GM18505 (cell line): ENCODE data around the gene FKBP4.
A peak's percentile ranks its signal among the peaks of the same experiment; 100 is the strongest.

Experiments
- ATAC-seq: cut with Tn5 transposase; IDR thresholded peaks from one replicate; pipeline ENCODE4 v1.9.1; 2021; ENCODE audit not compliant: unreplicated experiment
- POLR2A ChIP-seq: IDR thresholded peaks from 4 replicates; pipeline ENCODE4 v1.6.1; 2011; ENCODE audit warnings: borderline replicate concordance; ENCODE audit not compliant: insufficient read depth, insufficient read length; ENCODE audit errors: extremely low read depth

FKBP4 gene, protein sequence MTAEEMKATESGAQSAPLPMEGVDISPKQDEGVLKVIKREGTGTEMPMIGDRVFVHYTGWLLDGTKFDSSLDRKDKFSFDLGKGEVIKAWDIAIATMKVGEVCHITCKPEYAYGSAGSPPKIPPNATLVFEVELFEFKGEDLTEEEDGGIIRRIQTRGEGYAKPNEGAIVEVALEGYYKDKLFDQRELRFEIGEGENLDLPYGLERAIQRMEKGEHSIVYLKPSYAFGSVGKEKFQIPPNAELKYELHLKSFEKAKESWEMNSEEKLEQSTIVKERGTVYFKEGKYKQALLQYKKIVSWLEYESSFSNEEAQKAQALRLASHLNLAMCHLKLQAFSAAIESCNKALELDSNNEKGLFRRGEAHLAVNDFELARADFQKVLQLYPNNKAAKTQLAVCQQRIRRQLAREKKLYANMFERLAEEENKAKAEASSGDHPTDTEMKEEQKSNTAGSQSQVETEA

DNA sequence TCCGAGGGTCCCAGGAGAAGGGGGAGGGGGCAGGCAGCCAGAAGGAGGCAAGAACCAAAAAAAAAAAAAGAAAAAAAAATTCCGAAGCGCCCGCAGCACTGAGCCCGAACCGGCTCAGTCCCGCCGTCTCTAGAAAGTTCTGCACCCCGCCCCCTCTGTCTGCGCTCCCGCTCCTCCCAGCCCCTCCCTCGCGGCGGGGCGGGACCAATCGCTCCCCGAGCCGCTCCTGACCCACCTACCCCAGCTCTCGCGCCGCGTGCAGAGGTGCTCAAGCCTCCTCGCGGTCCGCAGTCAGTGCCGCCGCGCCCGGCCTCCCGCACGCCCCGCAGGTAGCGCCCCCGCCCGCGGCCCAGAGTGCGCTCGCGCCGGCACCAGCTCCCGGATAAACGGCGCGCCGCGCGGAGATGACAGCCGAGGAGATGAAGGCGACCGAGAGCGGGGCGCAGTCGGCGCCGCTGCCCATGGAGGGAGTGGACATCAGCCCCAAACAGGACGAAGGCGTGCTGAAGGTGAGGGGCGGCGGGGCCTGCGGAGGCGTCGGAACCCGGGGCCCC lies at the start of gene FKBP4:
Gene FKBP4, plus strand, starts transcription at position 235 of the 554 bp plus-strand sequence. Its CDS starts 170 bp downstream, at position 405.
- peak; percentile 63 for TF ChIP-seq POLR2A
- peak; percentile 75 for ATAC-seq

DNA sequence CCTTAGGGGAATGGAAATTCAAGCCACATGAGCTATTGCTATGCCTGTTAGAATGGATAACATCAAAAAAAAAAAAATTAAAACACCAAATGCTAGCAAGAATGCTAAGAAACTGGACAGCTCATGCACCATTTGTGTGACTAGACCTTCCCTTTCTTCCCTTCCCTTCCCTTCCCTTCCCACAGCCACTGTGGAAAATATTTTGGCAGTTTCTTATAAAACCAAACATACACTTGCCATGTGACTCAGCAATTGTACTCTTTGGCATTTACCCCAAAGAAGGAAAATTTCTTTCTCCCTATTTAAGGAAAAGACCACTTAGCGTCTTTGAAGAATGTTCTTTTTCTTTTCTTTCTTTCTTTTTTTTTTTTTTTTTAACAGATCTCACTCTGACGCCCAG lies 49.1 kb upstream of the FKBP4 start:
- ATAC-seq: no peak
- TF ChIP-seq POLR2A: no peak

DNA sequence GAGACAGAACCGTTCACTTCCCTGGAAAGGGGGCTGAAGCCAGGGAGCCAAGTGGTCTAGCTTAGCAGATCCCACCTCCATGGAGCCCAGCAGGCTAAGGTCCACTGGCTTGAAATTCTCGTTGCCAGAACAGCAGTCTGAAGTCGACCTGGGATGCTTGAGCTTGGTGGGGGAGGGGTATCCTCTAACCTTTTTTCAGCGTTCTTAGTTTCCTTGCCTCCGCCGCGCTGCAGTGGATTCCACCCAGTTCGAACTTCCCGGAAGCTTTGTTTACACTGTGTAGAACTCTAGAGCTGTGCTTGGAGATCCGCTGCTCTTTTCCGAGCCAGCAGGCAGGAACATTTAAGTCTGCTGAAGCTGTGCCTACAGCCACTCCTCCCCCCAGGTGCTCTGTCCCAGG lies 45.2 kb upstream of the FKBP4 start:
- ATAC-seq: no peak
- no peak for TF ChIP-seq POLR2A

DNA sequence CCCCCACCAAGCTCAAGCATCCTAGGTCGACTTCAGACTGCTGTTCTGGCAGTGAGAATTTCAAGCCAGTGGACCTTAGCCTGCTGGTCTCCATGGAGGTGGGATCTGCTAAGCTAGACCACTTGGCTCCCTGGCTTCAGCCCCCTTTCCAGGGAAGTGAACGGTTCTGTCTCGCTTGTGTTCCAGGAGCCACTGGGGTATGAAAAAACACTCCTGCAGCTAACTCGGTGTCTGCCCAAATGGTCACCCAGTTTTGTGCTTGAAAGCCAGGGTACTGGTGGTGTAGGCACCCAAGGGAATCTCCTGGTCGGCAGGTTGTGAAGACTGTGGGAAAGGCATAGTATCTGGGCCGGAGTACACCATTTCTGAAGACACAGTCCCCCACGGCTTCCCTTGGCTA lies 44.6 kb upstream of the FKBP4 start:
- no peak for TF ChIP-seq POLR2A

DNA sequence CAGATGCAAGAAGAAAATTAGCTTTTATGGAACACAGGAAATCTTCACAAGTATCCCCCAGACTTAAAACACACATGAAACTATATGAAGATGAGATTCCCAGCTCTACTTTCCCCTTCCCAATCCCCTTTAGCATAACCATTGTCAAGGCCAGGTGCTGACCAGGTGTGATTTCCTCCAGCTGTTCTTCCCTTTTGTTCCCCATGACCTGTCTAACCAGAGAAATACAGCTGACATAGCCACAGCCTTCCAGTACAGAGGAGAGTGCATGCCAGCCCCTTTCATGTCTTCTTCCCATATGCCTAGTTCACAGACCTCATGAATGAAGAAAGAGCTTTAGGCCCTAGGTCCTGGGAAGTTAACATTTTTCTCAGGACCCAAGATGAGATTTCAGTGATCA lies 43.5 kb upstream of the FKBP4 start:
- ATAC-seq: no peak
- TF ChIP-seq POLR2A: no peak

More for the DNA sequence above, 44.6 kb upstream of the FKBP4 start:
- ATAC-seq: no peak

DNA sequence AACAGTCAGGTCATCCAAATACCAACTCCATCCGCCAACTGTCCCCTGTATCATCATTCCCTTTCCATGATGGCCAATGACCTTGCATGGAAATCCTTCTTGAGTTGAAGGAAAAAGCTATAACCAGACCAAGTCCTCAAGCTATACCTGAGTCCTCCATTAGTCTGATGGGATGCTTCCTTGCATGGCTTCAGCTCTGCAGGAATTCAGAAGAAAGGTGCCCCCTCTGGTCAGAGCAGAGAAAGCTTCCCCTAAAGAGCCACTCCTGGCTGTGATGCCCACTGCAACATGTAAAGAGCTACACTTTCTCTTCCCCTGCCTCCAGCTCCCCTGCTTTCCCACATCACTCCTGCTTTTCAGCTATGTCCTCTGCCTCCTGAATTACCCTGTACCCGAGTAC lies 43.1 kb upstream of the FKBP4 start:
- no peak for ATAC-seq
- TF ChIP-seq POLR2A: no peak

DNA sequence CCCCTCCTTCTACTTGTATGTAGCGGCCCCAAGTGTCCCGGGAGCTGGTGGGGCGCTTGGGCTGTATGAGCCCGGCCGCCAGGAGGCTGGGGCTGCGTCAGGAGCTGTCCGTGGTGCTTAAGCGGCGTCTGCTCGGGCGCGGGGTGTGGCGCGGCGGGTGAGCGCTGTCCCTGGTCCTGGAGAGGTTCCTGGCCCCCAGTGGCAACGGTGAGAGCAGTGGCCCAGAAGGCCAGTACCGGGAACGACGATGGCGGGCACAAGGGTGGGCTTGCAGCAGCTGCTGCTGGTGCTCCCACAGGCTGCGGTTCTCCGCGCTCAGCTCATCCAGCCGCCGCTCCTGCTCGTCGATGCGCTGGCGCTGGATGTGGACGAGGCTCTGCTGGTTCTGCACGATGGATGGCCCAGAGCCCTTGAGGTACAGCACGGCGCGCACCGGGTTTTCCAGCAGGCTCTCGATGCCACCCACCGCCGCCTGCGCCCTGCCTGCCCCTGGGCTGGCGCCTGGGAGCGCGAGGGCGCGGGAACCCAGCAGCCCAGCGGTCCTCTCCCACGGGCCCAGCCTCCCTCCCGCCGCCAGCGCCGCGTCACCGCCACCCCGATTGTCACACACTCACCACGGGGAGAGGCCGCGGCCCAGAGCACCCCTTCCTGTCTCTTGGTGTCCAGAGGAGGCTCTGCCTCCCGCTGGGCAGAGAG lies 41.9 kb upstream of the FKBP4 start:
- TF ChIP-seq POLR2A: no peak
- ATAC-seq: peak; percentile 58

DNA sequence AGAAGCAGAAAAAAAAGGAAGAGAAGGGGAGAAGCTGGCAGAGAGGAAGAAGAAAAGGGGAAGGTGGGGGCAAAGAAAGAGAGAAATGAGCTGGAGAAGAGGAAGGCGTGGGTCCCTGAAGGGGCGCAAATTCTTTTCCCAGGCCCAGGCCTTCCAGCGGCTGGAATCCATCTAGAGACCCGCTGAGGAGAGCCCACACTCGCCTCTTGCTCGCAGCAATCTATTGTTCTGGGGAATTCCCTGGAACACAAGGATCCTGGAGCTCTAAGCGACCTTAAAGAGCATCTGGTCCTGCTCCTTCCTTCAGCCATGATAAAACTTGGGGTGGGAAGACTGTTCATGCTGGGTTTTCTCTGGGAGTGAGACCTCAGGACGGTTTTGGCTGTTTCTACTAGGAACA lies 41.2 kb upstream of the FKBP4 start:
- ATAC-seq: no peak
- TF ChIP-seq POLR2A: no peak

DNA sequence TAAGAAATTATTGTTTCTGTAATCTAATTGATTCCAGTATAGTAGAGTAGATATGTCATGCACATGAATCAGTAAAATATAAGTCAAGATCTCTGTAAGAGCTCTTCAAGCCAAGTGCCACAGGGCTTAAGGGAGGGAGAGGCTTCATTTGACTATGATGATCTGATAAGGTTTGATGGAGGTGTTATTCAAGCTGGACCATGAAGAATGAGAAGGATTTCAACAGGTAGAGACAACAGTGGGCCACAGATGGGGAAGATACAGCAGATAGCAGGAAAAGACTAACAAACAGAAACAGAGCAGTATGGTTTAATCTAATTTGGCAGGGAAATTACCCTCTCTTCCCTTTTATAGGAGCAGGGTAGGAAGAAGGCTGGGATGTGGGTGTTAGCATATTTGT lies 40.6 kb upstream of the FKBP4 start:
- ATAC-seq: no peak
- no peak for TF ChIP-seq POLR2A

DNA sequence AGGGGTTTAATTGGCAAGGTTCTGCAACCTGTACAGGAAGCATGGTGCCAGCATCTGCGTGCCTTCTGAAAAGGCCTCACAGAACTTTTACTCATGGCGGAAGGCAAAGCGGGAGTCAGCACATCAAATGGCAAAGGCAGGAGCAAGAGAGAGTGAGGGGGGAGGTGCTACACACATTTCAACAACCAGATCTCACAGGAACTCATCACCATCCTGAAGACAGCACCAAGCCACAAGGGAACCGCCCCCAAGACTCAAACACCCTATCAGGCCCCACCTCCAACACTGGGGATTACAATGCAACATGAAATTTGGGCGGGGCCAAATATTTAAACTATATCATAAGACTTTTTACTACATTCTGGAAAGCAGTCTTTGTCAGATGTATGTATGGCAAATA lies 38.0 kb upstream of the FKBP4 start:
- no peak for ATAC-seq
- no peak for TF ChIP-seq POLR2A

DNA sequence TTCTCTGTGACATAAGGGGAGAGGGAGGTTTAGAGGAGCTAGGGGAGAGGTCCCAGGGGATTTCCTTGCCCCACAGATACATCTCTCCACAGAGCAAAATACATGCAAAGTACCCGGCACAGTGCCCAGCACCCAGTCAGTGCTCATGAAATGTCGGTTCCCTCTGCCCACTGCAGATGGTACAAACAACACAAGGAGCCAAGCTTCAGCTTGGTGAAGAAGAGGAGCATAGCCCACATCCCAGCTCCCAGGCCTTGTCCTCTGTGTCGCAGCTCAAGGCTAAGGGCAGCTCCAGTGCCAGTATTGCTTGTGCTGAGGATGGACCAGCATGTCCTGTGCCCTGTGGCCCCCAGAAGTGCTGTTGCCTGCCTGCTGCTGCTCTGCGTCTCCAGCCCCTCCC lies 35.0 kb upstream of the FKBP4 start:
- TF ChIP-seq POLR2A: no peak
- ATAC-seq: no peak

DNA sequence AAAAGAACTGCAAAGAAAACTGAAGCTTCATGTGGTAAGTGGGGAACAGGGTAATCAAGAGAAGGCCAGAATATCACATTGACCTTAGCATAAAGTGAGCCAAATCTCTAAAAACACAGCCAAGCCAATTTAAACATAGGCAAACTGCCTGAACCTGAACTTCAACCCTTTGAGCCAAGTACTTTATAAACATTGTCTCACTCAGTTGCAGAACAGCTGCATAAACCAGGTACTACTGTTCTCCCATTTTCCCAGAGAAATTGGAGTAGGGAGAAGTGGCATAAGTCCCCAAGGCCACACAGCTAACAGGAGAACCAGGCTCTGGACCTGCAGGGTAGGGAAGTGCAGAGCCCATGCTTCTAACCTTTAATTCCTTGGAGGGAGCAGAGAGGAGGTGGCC lies 30.4 kb upstream of the FKBP4 start:
- no peak for ATAC-seq
- no peak for TF ChIP-seq POLR2A

DNA sequence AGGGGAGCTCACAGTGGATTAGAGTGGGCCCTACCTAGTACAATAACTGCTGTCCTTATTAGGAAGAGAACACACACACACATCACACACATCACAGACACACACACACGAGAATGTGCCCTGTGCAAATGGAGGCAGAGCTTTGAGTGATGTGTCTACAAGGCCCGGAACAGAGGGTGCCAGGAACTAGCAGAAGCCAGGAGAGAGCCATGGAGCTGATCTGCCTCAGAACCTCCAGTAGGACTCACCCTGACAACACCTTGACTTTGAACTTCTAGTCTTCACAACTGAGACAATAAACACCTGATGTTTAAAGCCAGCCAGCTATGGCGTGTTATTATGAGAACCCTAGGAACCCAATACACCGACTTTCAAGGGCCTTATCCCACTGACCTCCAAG lies 29.7 kb upstream of the FKBP4 start:
- no peak for TF ChIP-seq POLR2A
- no peak for ATAC-seq

DNA sequence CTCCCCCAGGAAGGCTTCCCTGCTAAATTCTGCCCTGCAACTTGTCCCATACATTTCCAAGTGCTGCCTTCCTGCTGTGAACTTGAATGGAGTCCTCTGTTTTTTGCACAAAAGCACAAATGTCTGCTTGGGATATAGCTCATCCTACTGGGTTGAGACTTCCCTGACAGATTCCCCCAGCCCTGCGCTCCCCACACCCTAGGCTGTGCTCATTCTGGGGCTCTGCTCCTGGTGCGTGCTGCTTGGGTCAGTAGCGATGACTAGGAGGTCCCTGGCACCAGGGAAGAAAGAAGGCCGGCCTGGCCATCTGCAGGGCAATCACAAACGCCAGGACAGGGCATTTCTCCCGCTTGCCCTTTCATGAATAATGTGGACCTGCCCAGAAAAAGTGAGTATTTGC lies 29.2 kb upstream of the FKBP4 start:
- no peak for TF ChIP-seq POLR2A
- no peak for ATAC-seq

DNA sequence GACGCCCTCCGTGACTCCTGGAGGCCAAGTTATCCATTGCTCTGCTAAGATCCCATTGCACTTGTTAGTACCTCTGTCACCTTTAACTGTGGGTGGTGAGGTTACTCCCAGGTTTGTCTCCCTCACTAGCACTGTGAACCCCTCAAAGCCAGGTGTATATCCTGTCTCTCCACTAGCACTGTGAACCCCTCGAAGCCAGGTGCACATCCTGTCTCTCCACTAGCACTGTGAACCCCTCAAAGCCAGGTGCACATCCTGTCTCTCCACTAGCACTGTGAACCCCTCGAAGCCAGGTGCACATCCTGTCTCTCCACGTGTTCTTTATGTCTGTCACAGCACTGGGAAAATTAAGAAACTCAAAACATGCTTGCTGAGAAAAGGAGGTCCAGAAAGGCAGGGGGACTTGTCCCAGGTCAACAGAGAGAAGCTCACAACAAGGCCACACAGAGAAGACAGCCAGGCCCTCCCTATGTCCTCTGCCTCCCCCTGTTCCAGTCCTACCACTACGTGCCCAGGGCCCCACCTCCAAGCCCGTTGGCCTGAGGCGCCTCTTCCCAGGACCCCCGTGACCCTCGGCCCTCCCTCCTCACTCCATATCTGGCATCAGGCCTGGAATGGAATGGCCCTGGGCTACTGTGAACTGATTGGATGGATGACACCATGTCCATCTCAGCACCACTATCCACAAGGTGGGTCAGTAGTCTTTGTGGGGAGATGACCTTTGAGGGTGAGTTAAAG lies 26.4 kb upstream of the FKBP4 start:
- TF ChIP-seq POLR2A: no peak
- no peak for ATAC-seq
